GM19238 (cell line): ENCODE measurements around the gene MFSD2A.
A peak's percentile ranks its signal among the peaks of the same experiment; 100 is the strongest.
"Not testable (repeated sequence)": the region's sequence is repeated elsewhere in the genome, so short reads cannot be mapped to it uniquely, and the experiment has no call there.

Experiments used
- DNase-seq: peaks from one replicate; pipeline ENCODE4 v3.0.0; 2011; ENCODE audit warnings: low spot score; ENCODE audit not compliant: insufficient read length

MFSD2A gene

GRCh38 chr1:40001456-40001855 lies 46.5 kb downstream of the MFSD2A start:
- no peak for DNase-seq

GRCh38 chr1:40003156-40004093 lies 48.5 kb downstream of the MFSD2A start:
- peak; percentile 43 for DNase-seq

- no peak for DNase-seq
Observed at GRCh38 chr1:40004857-40005256, 49.9 kb downstream of the MFSD2A start.

GRCh38 chr1:40007481-40008034 lies 52.6 kb downstream of the MFSD2A start:
- DNase-seq = not testable (repeated sequence)

- DNase-seq = no peak
Observed at GRCh38 chr1:40011198-40011597, 56.3 kb downstream of the MFSD2A start.

GRCh38 chr1:40014253-40014706 lies 59.3 kb downstream of the MFSD2A start:
- DNase-seq = no peak

GRCh38 chr1:40014812-40015594 lies 60.1 kb downstream of the MFSD2A start:
- DNase-seq = no peak

- no peak for DNase-seq
Observed at GRCh38 chr1:40017951-40018575, 63.1 kb downstream of the MFSD2A start.
